SU-DHL-6 (cell line): ENCODE measurements around the gene CALN1.
"Not testable (repeated sequence)": the region's sequence is repeated elsewhere in the genome, so short reads cannot be mapped to it uniquely, and the experiment has no call there.

Experiments
- H2AFZ ChIP-seq: fragments of 200-600 bp; sonication (generic); 2 replicates; pipeline ENCODE4 v1.6.1; 2014; ENCODE audit warnings: low read depth, mild to moderate bottlenecking, moderate library complexity, mixed read lengths, antibody characterized with exemption, low read length; ENCODE audit not compliant: severe bottlenecking
- H3F3A ChIP-seq: fragments of 200-600 bp; shearing (Covaris generic); 2 replicates; pipeline ENCODE4 v1.6.0; 2016; ENCODE audit warnings: antibody characterized with exemption, mild to moderate bottlenecking; ENCODE audit not compliant: insufficient read depth
- H3K27ac ChIP-seq: fragments of 200-600 bp; sonication (generic); 2 replicates; pipeline ENCODE4 v1.5.1; 2016; ENCODE audit warnings: low read depth, mild to moderate bottlenecking, low read length, moderate library complexity, mixed read lengths
- H3K27me3 ChIP-seq: fragments of 200-600 bp; sonication (generic), shearing (Covaris generic); 2 replicates; pipeline ENCODE4 v1.6.0; 2014; ENCODE audit warnings: mild to moderate bottlenecking, low read length
- H3K36me3 ChIP-seq: fragments of 200-600 bp; sonication (generic); 2 replicates; pipeline ENCODE4 v1.6.1; 2014; ENCODE audit warnings: mild to moderate bottlenecking, low read length, mixed read lengths
- H3K4me2 ChIP-seq: fragments of 300-600, 200-600 bp; shearing (Covaris generic), sonication (generic); 2 replicates; pipeline ENCODE4 v1.6.0; 2014; ENCODE audit warnings: low read length, low read depth, mild to moderate bottlenecking; ENCODE audit not compliant: poor library complexity, severe bottlenecking
- H3K4me3 ChIP-seq: fragments of 200-600 bp; sonication (generic); 2 replicates; pipeline ENCODE4 v1.5.1; 2014; ENCODE audit warnings: antibody characterized with exemption, low read length, mild to moderate bottlenecking, mixed read lengths; ENCODE audit not compliant: insufficient read depth, poor library complexity, severe bottlenecking
- H3K79me2 ChIP-seq: fragments of 200-600 bp; sonication (generic); 2 replicates; pipeline ENCODE4 v1.6.1; 2014; ENCODE audit warnings: mild to moderate bottlenecking, low read length, moderate library complexity; ENCODE audit not compliant: insufficient read depth
- H3K9ac ChIP-seq: fragments of 200-600 bp; sonication (generic); 2 replicates; pipeline ENCODE4 v1.7.0; 2014; ENCODE audit warnings: mild to moderate bottlenecking, low read length
- H3K9me2 ChIP-seq: fragments of 200-600 bp; sonication (generic); replicated peaks from 2 replicates; pipeline ENCODE4 v1.6.1; 2014; ENCODE audit warnings: low read length; ENCODE audit not compliant: insufficient read depth
- H3K9me3 ChIP-seq: fragments of 200-600 bp; sonication (generic); 2 replicates; pipeline ENCODE4 v1.6.1; 2014; ENCODE audit warnings: low read length, mixed read lengths; ENCODE audit not compliant: insufficient read depth
- H4K20me1 ChIP-seq: fragments of 200-600 bp; sonication (generic); 2 replicates; pipeline ENCODE4 v1.6.1; 2014; ENCODE audit warnings: low read depth, mild to moderate bottlenecking, antibody characterized with exemption, low read length, moderate library complexity, mixed read lengths
- CTCF ChIP-seq: fragments of 200-600 bp; sonication (generic); IDR thresholded peaks from one replicate; pipeline ENCODE4 v1.5.1; 2017; ENCODE audit warnings: antibody characterized with exemption, mild to moderate bottlenecking, low read length, moderate library complexity; ENCODE audit not compliant: insufficient read depth, poor library complexity, severe bottlenecking
- EZH2phosphoT487 ChIP-seq: fragments of 200-600 bp; sonication (generic), shearing (Covaris generic); conservative IDR thresholded peaks from 2 replicates; pipeline ENCODE4 v1.6.1; 2018; ENCODE audit warnings: mild to moderate bottlenecking, antibody characterized with exemption, low read length, moderate library complexity, mixed read lengths

CALN1 gene

GRCh38 chr7:71739520-71740173 lies 672.5 kb downstream of the CALN1 start:
- Histone ChIP-seq H4K20me1 (no peaks in the 10 kb centered on the region), H3K9me2 (no peaks in the 10 kb centered on the region), H3K27me3 (no peaks in the 10 kb centered on the region), H2AFZ (no peak overlapping the region), H3K4me2 (no peak overlapping the region), H3K79me2 (no peaks in the 10 kb centered on the region), H3K4me3 (no peak overlapping the region), H3K9ac (no peak overlapping the region), H3K36me3 (no peaks in the 10 kb centered on the region), H3K27ac (no peak overlapping the region), H3F3A (no peaks in the 10 kb centered on the region), H3K9me3 (no peaks in the 10 kb centered on the region)
- TF ChIP-seq CTCF (no peak), EZH2phosphoT487 (no peak)

GRCh38 chr7:71737931-71738540 lies 674.1 kb downstream of the CALN1 start:
- not testable (repeated sequence) for H2AFZ ChIP-seq, H3K36me3 ChIP-seq, H3K79me2 ChIP-seq, H3K9me2 ChIP-seq, H3F3A ChIP-seq, H3K9me3 ChIP-seq, H3K27me3 ChIP-seq, H3K27ac ChIP-seq, H4K20me1 ChIP-seq, H3K9ac ChIP-seq, H3K4me3 ChIP-seq, H3K4me2 ChIP-seq

- Histone ChIP-seq H3K27me3 (no peaks in the 10 kb centered on the region), H3K79me2 (no peaks in the 10 kb centered on the region), H3K9ac (no peak overlapping the region), H3F3A (no peaks in the 10 kb centered on the region), H2AFZ (no peak overlapping the region), H3K27ac (no peak overlapping the region), H3K36me3 (no peaks in the 10 kb centered on the region), H4K20me1 (no peaks in the 10 kb centered on the region), H3K9me2 (no peaks in the 10 kb centered on the region), H3K4me2 (no peak overlapping the region), H3K9me3 (no peaks in the 10 kb centered on the region), H3K4me3 (no peak overlapping the region)
- no peak for TF ChIP-seq EZH2phosphoT487
- TF ChIP-seq CTCF, result peak; percentile 97
Observed at GRCh38 chr7:71735961-71736556, 676.1 kb downstream of the CALN1 start.
